HCT116 (cell line): ENCODE results near the gene SKIC3. TPM values are rescaled to one million over a fixed set of nuclear protein-coding genes. Genes with fewer than 3 reads are reported as not detected.

Experiments used
- ATAC-seq: fragments of 200-7000 bp; cut with Tn5 transposase; 2 replicates; pipeline ENCODE4 v1.9.1; 2020; ENCODE audit warnings: mild to moderate bottlenecking, moderate library complexity
- BruUV-seq: library from RNA; stranded (reverse); fragments of 400-500 nt; replicated peaks from 2 replicates; lab custom pipeline; 2021; lab: Mats Ljungman, UMichigan
- CTCF ChIA-PET: fragments of 300-600 bp; sonication (Branson Sonifier 250); formaldehyde crosslinking; loops from one replicate; lab custom pipeline; 2021; ENCODE audit warnings: antibody characterized with exemption; lab: Charles Lee
- POLR2A ChIA-PET: fragments of 300-600, 350-600 bp; sonication (Branson Sonifier 250); formaldehyde crosslinking; loops from one replicate; lab custom pipeline; 2021; ENCODE audit warnings: antibody characterized with exemption; lab: Charles Lee
- RAD21 ChIA-PET, 2 experiments: fragments of 300-600 bp; sonication (Branson Sonifier 250); formaldehyde crosslinking; loops; one replicate each; lab custom pipeline; 2023; ENCODE audit warnings: low total read pairs in 2 of 2; ENCODE audit not compliant: uncharacterized antibody in 2 of 2, unreplicated experiment in 2 of 2, low non-redundant PET in 1 of 2; lab: Charles Lee
- DNase-seq: peaks from one replicate; pipeline ENCODE4 v3.0.0-alpha.2; 2010; ENCODE audit warnings: low read depth, low spot score
- H2AFZ ChIP-seq: fragments of 200-600 bp; shearing (Covaris generic), sonication (generic); 2 replicates; pipeline ENCODE4 v1.6.1; 2017; ENCODE audit warnings: low read depth, mixed run types, mixed read lengths, antibody characterized with exemption, low read length; ENCODE audit not compliant: poor library complexity, severe bottlenecking
- H3K27ac ChIP-seq: 2 replicates; pipeline ENCODE4 v1.5.1; 2012; ENCODE audit warnings: low read depth, low read length
- H3K27me3 ChIP-seq: fragments of 200-600 bp; sonication (generic); 2 replicates; pipeline ENCODE4 v1.6.1; 2016; ENCODE audit warnings: mixed run types, low read length, mixed read lengths; ENCODE audit not compliant: insufficient read depth
- H3K36me3 ChIP-seq, 2 experiments: fragments of 200-500 bp in 1 of 2; fragments of 200-600 bp in 1 of 2; sonication (Bioruptor generic) in 1 of 2; sonication (generic) in 1 of 2; 2 replicates each; pipeline versions ENCODE4 v1.5.1 to v1.6.1; 2014 to 2016; ENCODE audit warnings: low read length in 2 of 2, inconsistent platforms in 1 of 2, mixed read lengths in 1 of 2, mixed run types in 1 of 2; ENCODE audit not compliant: insufficient read depth in 2 of 2, control insufficient read depth in 1 of 2
- H3K4me1 ChIP-seq, 2 experiments: fragments of 200-600 bp in 1 of 2; sonication (generic) in 1 of 2; 2 replicates each; pipeline versions ENCODE4 v1.5.1 to v1.6.1; 2012 to 2017; ENCODE audit warnings: low read length in 2 of 2, inconsistent platforms in 1 of 2, mild to moderate bottlenecking in 1 of 2, mixed read lengths in 1 of 2, mixed run types in 1 of 2, moderate library complexity in 1 of 2; ENCODE audit not compliant: insufficient read depth in 2 of 2, control insufficient read depth in 1 of 2
- H3K4me2 ChIP-seq: fragments of 200-600 bp; sonication (generic); 2 replicates; pipeline ENCODE4 v1.6.1; 2017; ENCODE audit warnings: mixed run types, low read length, mixed read lengths
- H3K4me3 ChIP-seq, 2 experiments: fragments of 200-600 bp in 1 of 2; sonication (generic) in 1 of 2; replicated peaks in 1 of 2; 2 replicates each; pipeline ENCODE4 v1.5.1; 2011 to 2016; ENCODE audit warnings: low read length in 2 of 2, control low read depth in 1 of 2, low read depth in 1 of 2, mild to moderate bottlenecking in 1 of 2, mixed read lengths in 1 of 2, mixed run types in 1 of 2
- H3K79me2 ChIP-seq: fragments of 200-600 bp; sonication (generic); 2 replicates; pipeline ENCODE4 v1.6.1; 2017; ENCODE audit warnings: mild to moderate bottlenecking, mixed run types, low read length, moderate library complexity, mixed read lengths; ENCODE audit not compliant: insufficient read depth
- H3K9ac ChIP-seq: fragments of 200-600 bp; sonication (generic); 2 replicates; pipeline ENCODE4 v1.6.1; 2016; ENCODE audit warnings: low read length, mixed read lengths
- H3K9me2 ChIP-seq: fragments of 200-600 bp; sonication (generic), shearing (Covaris generic); 2 replicates; pipeline ENCODE4 v1.6.1; 2017; ENCODE audit warnings: mixed run types, mild to moderate bottlenecking, moderate library complexity; ENCODE audit not compliant: insufficient read depth
- H3K9me3 ChIP-seq, 2 experiments: fragments of 200-500 bp in 1 of 2; fragments of 200-600 bp in 1 of 2; sonication (Bioruptor generic) in 1 of 2; sonication (generic) in 1 of 2; 2 replicates each; pipeline ENCODE4 v1.6.1; 2014 to 2017; ENCODE audit warnings: low read length in 2 of 2, mixed read lengths in 2 of 2, inconsistent platforms in 1 of 2, low read depth in 1 of 2, mild to moderate bottlenecking in 1 of 2, mixed run types in 1 of 2, moderate library complexity in 1 of 2; ENCODE audit not compliant: control insufficient read depth in 1 of 2, insufficient read depth in 1 of 2
- H4K20me1 ChIP-seq: fragments of 200-600 bp; sonication (generic), shearing (Covaris generic); 2 replicates; pipeline ENCODE4 v1.6.1; 2017; ENCODE audit warnings: mixed run types, mild to moderate bottlenecking, moderate library complexity; ENCODE audit not compliant: insufficient read depth
- ELF1 ChIP-seq: IDR thresholded peaks from 2 replicates; pipeline ENCODE4 v1.6.1; 2012; ENCODE audit warnings: low read depth, borderline replicate concordance
- EZH2 ChIP-seq: fragments of 200-600 bp; sonication (generic); IDR thresholded peaks from 2 replicates; pipeline ENCODE4 v1.6.1; 2017; ENCODE audit warnings: antibody characterized with exemption, mixed run types
- SIN3A ChIP-seq: IDR thresholded peaks from 2 replicates; pipeline ENCODE4 v1.6.1; 2012; ENCODE audit warnings: low read depth
- SP1 ChIP-seq: IDR thresholded peaks from 2 replicates; pipeline ENCODE4 v1.6.1; 2012; ENCODE audit warnings: low read depth
- intact Hi-C: fragments of 100-400 bp; cut with micrococcal nuclease; formaldehyde crosslinking; loops from 2 replicates; pipeline ENCODE4 v1.10.0; 2022
- total RNA-seq: library from RNA; stranded (reverse); gene quantifications from one replicate; pipeline ENCODE4 v1.2.1, GENCODE V29; 2021; ENCODE audit not compliant: unreplicated experiment

Gene SKIC3
- total RNA-seq, 1 experiment from 2014 or later, result 35.1 TPM

DNA sequence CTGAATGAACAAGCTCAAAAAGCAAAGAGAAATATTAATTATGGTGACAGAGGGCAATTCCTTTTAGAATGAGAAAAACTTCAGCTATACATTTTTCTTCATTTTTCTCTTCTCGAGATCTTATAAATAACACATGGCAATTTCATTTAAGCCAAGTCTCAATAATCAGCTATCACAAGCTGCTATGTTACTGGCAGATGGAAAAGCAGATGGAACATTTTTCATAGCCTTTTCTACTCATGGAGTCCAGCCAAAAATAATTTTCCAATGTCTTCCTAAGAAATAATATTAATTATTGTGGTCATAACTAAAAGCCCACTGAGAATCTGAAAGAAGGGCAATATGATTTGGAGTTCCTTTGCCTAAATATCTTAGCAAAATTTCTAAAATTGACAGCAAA is 35.6 kb downstream of the SKIC3 start:
- TF ChIP-seq SIN3A (no peak), ELF1 (no peak)
- RAD21 ChIA-PET, result no interaction called here
- no peak overlapping the region for H3K9ac ChIP-seq
- no peaks in the 10 kb centered on the region for H3K4me1 ChIP-seq
- BruUV-seq, result no TSS peak
- no peaks in the 10 kb centered on the region for H3K9me2 ChIP-seq
- no peak for ATAC-seq
- H3K9me3 ChIP-seq, result no peaks in the 10 kb centered on the region
- peaks cover 10 to 12% of the 10 kb centered on the region in 2 experiments; a peak in 2 of 4 replicates for H3K36me3 ChIP-seq
- H3K4me3 ChIP-seq, result no peak overlapping the region
- no peaks in the 10 kb centered on the region for H3K79me2 ChIP-seq
- CTCF ChIA-PET, result no interaction called here
- H3K27ac ChIP-seq, result no peak overlapping the region
- POLR2A ChIA-PET, result no interaction called here
- H3K27me3 ChIP-seq, result no peaks in the 10 kb centered on the region
- H2AFZ ChIP-seq, result no peak overlapping the region
- H4K20me1 ChIP-seq, result no peaks in the 10 kb centered on the region
- H3K4me2 ChIP-seq, result no peak overlapping the region
- intact Hi-C loops, result no loop called here
- no peak for DNase-seq

DNA sequence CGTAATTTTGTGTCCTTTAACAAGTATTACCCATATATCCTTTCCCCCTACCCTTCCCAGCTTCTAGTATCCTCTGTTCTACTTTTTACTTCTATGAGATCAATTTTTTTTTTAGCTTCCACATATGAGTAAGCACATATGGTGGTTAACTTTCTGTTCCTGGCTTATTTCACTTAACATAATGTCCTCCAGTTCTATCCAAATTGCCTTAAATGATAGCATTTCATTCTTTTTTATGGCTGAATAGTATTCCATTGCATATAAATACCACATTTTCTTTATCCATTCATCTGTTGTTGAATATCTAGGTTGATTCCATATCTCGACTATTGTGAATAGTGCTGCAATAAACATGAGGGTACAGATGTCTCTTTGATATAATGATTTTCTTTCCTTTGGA is 36.4 kb downstream of the SKIC3 start:
- H3K4me1 ChIP-seq, result no peaks in the 10 kb centered on the region
- no peak overlapping the region for H3K27ac ChIP-seq
- intact Hi-C loops, result no loop called here
- no peaks in the 10 kb centered on the region for H3K79me2 ChIP-seq
- H3K9me2 ChIP-seq, result no peaks in the 10 kb centered on the region
- H3K9ac ChIP-seq, result no peak overlapping the region
- ATAC-seq (no peak), DNase-seq (no peak)
- ChIA-PET POLR2A (no interaction called here), CTCF (no interaction called here), RAD21 (no interaction called here)
- BruUV-seq, result no TSS peak
- H4K20me1 ChIP-seq, result no peaks in the 10 kb centered on the region
- H3K4me3 ChIP-seq, result no peak overlapping the region
- no peaks in the 10 kb centered on the region for H3K27me3 ChIP-seq
- TF ChIP-seq SP1 (no peak), EZH2 (no peak)
- H2AFZ ChIP-seq, result no peak overlapping the region
- peaks cover 10 to 14% of the 10 kb centered on the region in 2 experiments; a peak in 2 of 4 replicates for H3K36me3 ChIP-seq
- H3K9me3 ChIP-seq, result no peaks in the 10 kb centered on the region
- no peak overlapping the region for H3K4me2 ChIP-seq
